Stimulated activated CD4-positive, alpha-beta T cell treated with anti-CD3 and anti-CD28 coated beads, TNF-alpha, amount 100 ng/mL, for 1 hour (primary cell): ENCODE data around the gene PIAS3.
"Not testable (repeated sequence)": the region's sequence is repeated elsewhere in the genome, so short reads cannot be mapped to it uniquely, and the experiment has no call there.

Source experiments
- DNase-seq, 3 donors: peaks; one replicate each; pipeline ENCODE4 v3.0.0-alpha.2; 2020; ENCODE audit warnings: low read depth in 3 of 3, low spot score in 1 of 3

The PIAS3 gene

GRCh38 chr1:145826030-145826429 lies 32.9 kb downstream of the PIAS3 start:
- DNase-seq = no peak

- DNase-seq = no peak
Measured at GRCh38 chr1:145824499-145824842, 34.4 kb downstream of the PIAS3 start.

GRCh38 chr1:145823565-145824498 lies 35.0 kb downstream of the PIAS3 start, which contains the start of the genes POLR3C and RNF115:
Gene POLR3C (plus strand): TSS chr1:145824200. CDS start chr1:145825777, 1,577 bp downstream.
Gene RNF115 (minus strand): TSS chr1:145824095. CDS start chr1:145823873, 222 bp downstream.
- DNase-seq = peak; percentile 70 to 75 (median 71)

- DNase-seq = not testable (repeated sequence)
Measured at GRCh38 chr1:145822779-145823331, 36.0 kb downstream of the PIAS3 start.

GRCh38 chr1:145818095-145818494 lies 40.8 kb downstream of the PIAS3 start:
- DNase-seq = not testable (repeated sequence)

- DNase-seq = not testable (repeated sequence)
Measured at GRCh38 chr1:145812977-145813810, 45.7 kb downstream of the PIAS3 start.

- DNase-seq = no peak
Measured at GRCh38 chr1:145806844-145807243, 52.0 kb downstream of the PIAS3 start.

GRCh38 chr1:145806408-145806807 lies 52.5 kb downstream of the PIAS3 start:
- DNase-seq = no peak

- DNase-seq = no peak
Measured at GRCh38 chr1:145805057-145805456, 53.8 kb downstream of the PIAS3 start.

- DNase-seq = no peak
Measured at GRCh38 chr1:145804235-145805045, 54.4 kb downstream of the PIAS3 start.

- DNase-seq = no peak
Measured at GRCh38 chr1:145799806-145800205, 59.1 kb downstream of the PIAS3 start.
